ENCODE measurements around the gene PRAC1. TPM values are rescaled to one million over a fixed set of nuclear protein-coding genes. Genes with fewer than 3 reads are reported as not detected.

The PRAC1 gene
- total RNA-seq, 4 donors from 2014 or later, result not detected

GRCh38 chr17:48701864-48702532 is 20.3 kb downstream of the PRAC1 start:
- no peaks in the 10 kb centered on the region for H3K9me3 ChIP-seq
- peaks cover 94% of the 10 kb centered on the region for H3K27me3 ChIP-seq
- H3K27ac ChIP-seq, result no peak overlapping the region
- H3K36me3 ChIP-seq, result no peaks in the 10 kb centered on the region
- no peak overlapping the region for H3K4me3 ChIP-seq
- 87% methylated on average over 10 of the region's 10 CpGs for WGBS
- H3K4me1 ChIP-seq, result no peaks in the 10 kb centered on the region
- TF ChIP-seq POLR2A (IDR thresholded peaks at IDR 0.05), result no peak
- TF ChIP-seq EP300 (IDR thresholded peaks at IDR 0.05), result no peak
- TF ChIP-seq CTCF (IDR thresholded peaks at IDR 0.05), result no peak
- no peak for TF ChIP-seq POLR2AphosphoS5 (IDR thresholded peaks at IDR 0.05)
- DNase-seq (ENCODE audit: low spot score in 2 of 2), result no peak

- Histone ChIP-seq H3K36me3 (no peaks in the 10 kb centered on the region), H3K4me3 (no peak overlapping the region), H3K9me3 (no peaks in the 10 kb centered on the region), H3K27me3 (peaks cover 54% of the 10 kb centered on the region), H3K4me1 (no peaks in the 10 kb centered on the region), H3K27ac (no peak overlapping the region)
- TF ChIP-seq CTCF (IDR thresholded peaks at IDR 0.05) (no peak), POLR2A (IDR thresholded peaks at IDR 0.05) (no peak), EP300 (IDR thresholded peaks at IDR 0.05) (no peak), POLR2AphosphoS5 (IDR thresholded peaks at IDR 0.05) (no peak)
- 38% methylated on average over 1 of the region's 1 CpG for WGBS
- DNase-seq (ENCODE audit: low spot score in 2 of 2), result no peak
These were observed 29.1 kb downstream of the PRAC1 start for GRCh38 chr17:48693178-48693577.

GRCh38 chr17:48692049-48692448 is 30.3 kb downstream of the PRAC1 start:
- H3K4me3 ChIP-seq, result no peak overlapping the region
- no peak for DNase-seq (ENCODE audit: low spot score in 2 of 2)
- WGBS, result 84% methylated on average over 1 of the region's 1 CpG
- no peaks in the 10 kb centered on the region for H3K4me1 ChIP-seq
- no peak for TF ChIP-seq POLR2AphosphoS5 (IDR thresholded peaks at IDR 0.05)
- no peak for TF ChIP-seq CTCF (IDR thresholded peaks at IDR 0.05)
- no peak for TF ChIP-seq EP300 (IDR thresholded peaks at IDR 0.05)
- TF ChIP-seq POLR2A (IDR thresholded peaks at IDR 0.05), result no peak
- no peak overlapping the region for H3K27ac ChIP-seq
- no peaks in the 10 kb centered on the region for H3K36me3 ChIP-seq
- H3K9me3 ChIP-seq, result no peaks in the 10 kb centered on the region
- peaks cover 50% of the 10 kb centered on the region for H3K27me3 ChIP-seq

DNA sequence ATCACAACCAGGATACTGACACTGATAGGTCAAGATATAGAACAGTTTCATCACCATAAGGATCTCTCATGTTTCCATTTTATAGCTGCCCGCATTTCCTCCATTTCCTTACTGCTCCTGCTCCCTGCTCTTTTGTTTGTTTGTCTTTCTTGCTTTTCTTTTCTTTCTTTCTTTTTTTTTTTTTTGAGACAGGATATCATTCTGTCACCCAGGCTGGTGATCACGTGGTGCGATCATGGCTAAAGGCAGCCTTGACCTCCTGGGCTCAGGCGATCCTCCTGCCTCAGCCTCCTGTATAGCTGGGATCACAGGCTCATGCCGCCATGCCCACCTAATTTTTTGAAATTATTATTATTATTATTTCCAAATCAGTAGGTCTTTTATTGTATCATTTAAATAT is 31.7 kb downstream of the PRAC1 start:
- no peak overlapping the region for H3K4me3 ChIP-seq
- peaks cover 44% of the 10 kb centered on the region for H3K27me3 ChIP-seq
- WGBS, result 87% methylated on average over 5 of the region's 5 CpGs
- H3K36me3 ChIP-seq, result no peaks in the 10 kb centered on the region
- no peaks in the 10 kb centered on the region for H3K4me1 ChIP-seq
- no peak overlapping the region for H3K27ac ChIP-seq
- no peaks in the 10 kb centered on the region for H3K9me3 ChIP-seq
- TF ChIP-seq EP300 (IDR thresholded peaks at IDR 0.05), result no peak
- TF ChIP-seq CTCF (IDR thresholded peaks at IDR 0.05), result no peak
- no peak for TF ChIP-seq POLR2AphosphoS5 (IDR thresholded peaks at IDR 0.05)
- TF ChIP-seq POLR2A (IDR thresholded peaks at IDR 0.05), result no peak
- DNase-seq (ENCODE audit: low spot score in 2 of 2), result no peak

- DNase-seq (ENCODE audit: low spot score in 2 of 2), result no peak
- Histone ChIP-seq H3K9me3 (no peaks in the 10 kb centered on the region), H3K36me3 (no peaks in the 10 kb centered on the region), H3K27ac (no peak overlapping the region), H3K4me3 (no peak overlapping the region), H3K4me1 (peaks cover 8% of the 10 kb centered on the region), H3K27me3 (peaks cover 73% of the 10 kb centered on the region)
- WGBS, result 87% methylated on average over 1 of the region's 1 CpG
- TF ChIP-seq POLR2A (IDR thresholded peaks at IDR 0.05) (no peak), POLR2AphosphoS5 (IDR thresholded peaks at IDR 0.05) (no peak), EP300 (IDR thresholded peaks at IDR 0.05) (no peak), CTCF (IDR thresholded peaks at IDR 0.05) (no peak)
These were observed 40.7 kb downstream of the PRAC1 start for GRCh38 chr17:48681609-48682008.

All from suprapubic skin (tissue), 4 donors.